Peyer's patch (tissue), 4 donors: ENCODE data around the gene NDST4.

Experiments
- CTCF ChIP-seq, 6 experiments: fragments of 450-650 bp in 4 of 6; fragments of 200-600 bp in 2 of 6; sonication (generic) in 1 of 6; IDR thresholded peaks; one replicate each; pipeline ENCODE4 v1.5.1; 2017 to 2019; ENCODE audit warnings: antibody characterized with exemption in 6 of 6, mild to moderate bottlenecking in 3 of 6, moderate library complexity in 1 of 6
- POLR2A ChIP-seq, 2 donors: fragments of 450-650 bp; IDR thresholded peaks; one replicate each; pipeline ENCODE4 v1.5.1; 2017; ENCODE audit warnings: antibody characterized with exemption in 2 of 2, mild to moderate bottlenecking in 2 of 2, moderate library complexity in 2 of 2

- TF ChIP-seq CTCF (IDR thresholded peaks at IDR 0.05) (no peak), POLR2A (IDR thresholded peaks at IDR 0.05) (no peak)
Observed at GRCh38 chr4:114875630-114876029, 237.8 kb downstream of the NDST4 start.
